Measurements from ENCODE around the gene CEP152.

The CEP152 gene

GRCh38 chr15:48695827-48696573 is 114.9 kb downstream of the CEP152 start:
- no peak for DNase-seq

GRCh38 chr15:48695088-48695826 is 115.6 kb downstream of the CEP152 start:
- no peak for DNase-seq

- DNase-seq = no peak
Measured at GRCh38 chr15:48693484-48693883, 117.4 kb downstream of the CEP152 start.

GRCh38 chr15:48688493-48688892 is 122.4 kb downstream of the CEP152 start:
- DNase-seq = no peak
